Suppressor macrophage treated with lipopolysaccharide for 1 hour (primary cell): ENCODE results near the gene TMLHE.
"Not testable (repeated sequence)": the region's sequence is repeated elsewhere in the genome, so short reads cannot be mapped to it uniquely, and the experiment has no call there.

Experiments used
- DNase-seq, 3 donors: peaks; one replicate each; pipeline ENCODE4 v3.0.0-alpha.2; 2020 to 2022

Gene TMLHE, protein sequence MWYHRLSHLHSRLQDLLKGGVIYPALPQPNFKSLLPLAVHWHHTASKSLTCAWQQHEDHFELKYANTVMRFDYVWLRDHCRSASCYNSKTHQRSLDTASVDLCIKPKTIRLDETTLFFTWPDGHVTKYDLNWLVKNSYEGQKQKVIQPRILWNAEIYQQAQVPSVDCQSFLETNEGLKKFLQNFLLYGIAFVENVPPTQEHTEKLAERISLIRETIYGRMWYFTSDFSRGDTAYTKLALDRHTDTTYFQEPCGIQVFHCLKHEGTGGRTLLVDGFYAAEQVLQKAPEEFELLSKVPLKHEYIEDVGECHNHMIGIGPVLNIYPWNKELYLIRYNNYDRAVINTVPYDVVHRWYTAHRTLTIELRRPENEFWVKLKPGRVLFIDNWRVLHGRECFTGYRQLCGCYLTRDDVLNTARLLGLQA

DNA sequence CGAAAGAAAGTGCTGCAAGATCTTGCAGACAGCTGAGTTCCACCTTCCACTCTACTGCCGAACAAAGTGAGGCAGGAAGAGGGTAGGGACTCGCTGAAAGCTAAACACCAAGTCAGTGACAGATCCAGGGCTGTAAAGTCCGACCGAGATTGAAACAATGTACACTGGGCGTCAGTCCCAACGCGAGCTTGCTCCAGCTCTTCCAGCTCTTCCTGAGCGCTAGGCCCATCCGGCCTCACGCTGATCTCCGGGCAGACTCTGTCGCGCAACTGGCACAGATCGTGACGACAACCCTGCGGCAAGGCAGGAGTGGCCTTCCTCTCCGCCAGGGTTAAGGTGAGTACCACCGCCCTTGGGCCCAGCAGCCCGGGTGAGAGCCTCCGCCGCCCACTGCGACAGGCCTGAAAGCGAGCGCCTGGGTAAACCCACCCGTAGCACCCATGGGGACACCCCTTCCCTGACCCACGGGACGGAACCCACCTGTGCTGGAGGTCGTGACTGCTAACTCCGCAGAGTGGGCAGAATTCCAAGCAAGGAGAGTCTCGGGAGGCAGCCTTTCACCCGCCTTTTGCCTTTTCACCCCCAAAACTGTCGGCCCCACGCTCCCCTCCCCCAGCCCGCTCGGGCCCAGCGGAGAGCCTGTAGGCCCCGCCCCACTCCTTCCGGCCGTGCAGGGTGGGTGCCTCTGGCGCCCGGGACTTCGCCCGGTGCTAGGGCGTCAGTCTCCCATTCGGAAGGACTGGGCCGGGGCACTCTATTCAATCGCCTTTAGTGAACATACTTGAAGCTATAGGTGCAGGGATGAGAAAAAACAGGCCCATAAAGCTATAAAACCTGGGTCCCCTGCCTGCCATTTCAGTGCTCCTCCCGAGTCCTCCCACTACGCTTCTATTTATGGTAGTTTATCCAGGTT is at the start of gene TMLHE, which contains the start of gene SPRY3:
Gene TMLHE (minus strand): TSS at position 641 of the 913 bp plus-strand sequence. CDS start 67,676 bp downstream, outside the sequence.
Gene SPRY3 (plus strand): TSS at position 275 of the 913 bp plus-strand sequence.
- DNase-seq = peak; percentile 47 to 75 (median 53)

DNA sequence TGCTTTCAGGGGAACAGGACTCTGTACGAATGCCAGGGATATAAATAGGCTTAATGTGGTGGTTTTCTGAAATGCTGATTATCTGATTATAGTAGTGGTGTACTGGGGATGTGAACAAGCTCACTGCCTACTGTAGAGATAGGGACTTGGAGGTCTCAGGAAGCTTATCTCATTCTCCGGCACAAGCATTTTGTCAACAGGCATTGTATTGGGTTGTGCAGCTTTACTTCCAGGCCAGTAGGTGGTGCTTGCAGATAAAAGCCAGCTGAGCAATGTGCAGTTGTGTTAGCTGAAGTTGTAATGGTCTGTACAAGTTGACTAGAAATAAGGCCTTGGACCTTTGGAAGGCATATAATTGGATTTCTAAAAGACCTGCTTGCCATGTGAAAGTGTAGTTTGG is 49.5 kb upstream of the TMLHE start:
- DNase-seq = peak in 1 of 3 donors; percentile 1

DNA sequence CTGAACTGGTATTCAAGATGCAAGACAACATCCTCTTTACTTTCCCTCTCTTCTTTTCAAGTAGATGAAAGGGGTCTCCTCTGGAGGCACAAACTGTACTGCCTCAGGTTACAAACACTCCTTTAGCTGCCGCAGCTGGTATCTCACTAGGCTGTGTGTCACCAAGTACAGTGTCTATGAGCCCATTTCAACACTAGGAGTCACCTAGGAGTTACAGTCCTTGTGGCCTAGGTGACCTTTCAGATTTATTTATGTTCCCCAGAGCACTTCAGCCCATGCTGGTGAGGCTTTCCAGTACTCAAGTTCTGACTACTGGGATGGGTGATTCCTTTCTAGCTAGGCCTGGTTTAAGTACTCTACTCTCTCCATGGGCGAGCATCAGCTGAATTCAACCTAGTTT is 32.4 kb upstream of the TMLHE start:
- no peak for DNase-seq

DNA sequence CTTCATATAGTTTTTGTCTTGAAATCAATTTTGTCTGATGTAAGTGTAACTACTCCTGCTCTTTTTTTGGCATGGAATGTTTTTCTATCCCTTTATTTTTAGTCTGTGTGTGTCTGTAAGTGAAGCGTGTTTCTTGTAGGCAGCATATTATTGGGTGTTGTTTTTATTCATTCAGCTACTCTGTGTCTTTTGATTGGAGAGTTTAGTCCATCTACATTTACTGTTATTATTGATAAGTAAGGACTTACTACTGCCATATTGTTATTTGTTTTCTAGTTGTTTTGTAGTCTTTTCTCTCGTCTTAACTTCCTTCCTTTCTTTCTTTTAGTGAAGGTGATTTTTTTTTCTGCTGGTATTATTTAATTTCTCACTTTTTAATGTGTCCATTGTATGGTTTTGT is 30.5 kb upstream of the TMLHE start:
- DNase-seq = no peak

DNA sequence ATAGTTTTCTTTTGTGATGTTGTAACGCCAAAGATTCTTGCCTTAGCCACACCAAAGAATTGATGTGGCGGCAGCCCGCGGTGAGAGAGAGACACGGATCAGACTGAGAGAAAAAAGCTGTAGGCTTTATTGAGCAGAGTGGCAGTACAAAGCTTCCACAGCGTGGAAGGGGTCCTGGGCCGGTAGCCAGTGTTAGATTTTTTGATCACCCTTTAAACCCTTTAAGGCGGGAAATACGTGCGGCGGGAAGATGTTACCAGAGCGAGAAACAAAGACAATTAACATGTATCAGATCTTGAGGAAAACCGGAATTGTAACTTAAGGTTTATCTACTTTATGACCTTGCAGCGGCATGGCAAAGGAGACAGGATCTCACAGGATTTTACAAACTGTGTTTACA is 28.6 kb upstream of the TMLHE start:
- not testable (repeated sequence) for DNase-seq

DNA sequence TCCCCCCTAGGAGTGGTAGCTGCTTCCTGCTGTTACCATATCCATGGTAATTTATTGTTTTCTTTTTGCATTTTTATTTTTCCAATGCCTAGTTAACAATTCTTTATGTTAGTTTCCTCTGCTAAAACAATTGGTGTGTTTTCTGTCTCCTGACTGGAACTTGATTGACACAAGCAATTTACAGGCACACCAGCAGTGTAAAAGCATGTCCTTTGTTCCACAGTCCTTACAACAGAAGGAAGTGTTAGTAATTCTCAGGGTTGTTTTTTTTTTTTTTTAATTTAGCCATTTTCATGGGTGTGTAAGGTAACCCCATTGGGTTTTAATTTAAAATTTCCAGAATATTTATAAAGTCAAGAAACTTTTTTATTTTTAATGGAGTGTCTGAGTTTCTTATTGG is 25.0 kb upstream of the TMLHE start:
- DNase-seq = no peak

DNA sequence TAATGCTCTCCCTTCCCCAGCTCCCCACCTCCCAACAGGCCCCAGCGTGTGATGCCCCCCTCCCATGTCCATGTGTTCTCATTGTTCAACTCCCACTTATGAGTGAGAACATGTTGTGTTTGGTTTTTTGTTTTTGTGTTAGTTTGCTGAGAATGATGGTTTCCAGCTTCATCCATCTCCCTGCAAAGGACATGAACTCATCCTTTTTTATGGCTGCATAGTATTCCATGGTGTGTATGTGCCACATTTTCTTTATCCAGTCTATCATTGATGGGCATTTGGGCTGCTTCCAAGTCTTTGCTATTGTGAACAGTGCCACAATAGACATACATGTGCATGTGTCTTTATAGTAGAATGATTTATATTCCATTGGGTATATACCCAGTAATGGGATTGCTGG is 22.3 kb upstream of the TMLHE start:
- not testable (repeated sequence) for DNase-seq

DNA sequence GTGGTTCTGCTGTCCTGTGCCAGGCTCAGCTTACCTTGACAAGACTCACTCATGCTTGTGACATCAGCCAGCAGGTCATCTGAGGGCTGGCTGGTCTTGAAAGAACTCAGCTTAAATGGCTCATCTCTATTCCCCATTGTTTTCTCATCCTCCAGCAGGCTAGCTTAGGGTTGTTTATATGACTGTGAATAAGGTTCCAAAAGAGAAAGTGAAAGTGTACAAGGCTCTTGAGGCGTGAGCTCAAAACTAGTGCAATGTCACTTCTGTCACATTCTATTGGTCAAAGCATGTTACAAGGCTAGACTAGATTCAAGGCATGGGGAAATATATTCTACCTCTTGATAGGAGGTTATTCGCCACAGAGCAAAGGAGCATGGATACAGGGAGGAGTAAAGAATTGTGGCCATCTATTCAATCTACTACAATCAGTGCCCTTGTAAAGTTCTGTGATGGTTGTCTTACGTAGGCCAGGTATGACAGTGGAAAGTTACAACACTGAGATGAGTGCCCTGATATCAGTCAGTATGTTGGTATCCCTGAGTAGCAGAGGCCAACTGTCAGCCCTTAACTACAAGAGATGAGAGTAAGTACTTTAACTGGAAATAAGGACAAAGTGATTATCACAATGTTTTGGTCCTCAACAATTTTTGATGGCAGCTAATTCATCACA is 19.8 kb upstream of the TMLHE start:
- DNase-seq = peak; percentile 20 to 42 (median 24)

DNA sequence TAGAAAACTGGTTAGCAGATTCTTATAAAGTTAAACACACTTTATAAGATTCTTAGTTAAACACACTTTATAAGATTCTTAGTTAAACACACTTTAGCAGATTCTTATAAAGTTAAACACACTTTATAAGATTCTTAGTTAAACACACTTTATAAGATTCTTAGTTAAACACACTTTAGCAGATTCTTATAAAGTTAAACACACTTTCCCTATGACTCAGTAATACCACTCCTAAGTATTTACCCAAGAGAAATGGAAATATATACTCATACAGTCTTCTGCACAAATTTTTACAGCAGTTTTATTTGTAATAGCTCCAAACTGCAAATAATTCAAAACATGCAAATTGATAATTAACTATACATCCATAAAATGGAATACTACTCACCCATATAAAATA is 7.4 kb upstream of the TMLHE start:
- not testable (repeated sequence) for DNase-seq

DNA sequence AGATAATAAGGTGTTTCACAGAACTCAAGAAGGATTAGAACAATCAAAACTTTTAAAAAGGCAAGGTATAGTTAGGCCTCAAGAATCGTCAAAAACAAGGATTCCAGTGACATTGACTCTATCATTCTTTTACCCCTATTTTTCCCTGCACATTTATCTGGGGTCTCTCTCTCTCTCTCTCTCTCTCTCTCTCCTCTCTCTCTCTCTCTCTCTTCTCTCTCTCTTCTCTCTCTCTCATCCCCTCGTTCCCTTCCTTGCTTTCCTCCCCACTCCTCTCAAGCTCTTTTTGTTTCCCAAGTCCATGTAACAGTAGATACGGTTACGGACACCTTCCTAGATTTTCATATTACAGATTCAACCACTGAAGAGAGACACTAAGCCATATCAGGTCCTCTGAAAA is 3.2 kb upstream of the TMLHE start:
- no peak for DNase-seq

DNA sequence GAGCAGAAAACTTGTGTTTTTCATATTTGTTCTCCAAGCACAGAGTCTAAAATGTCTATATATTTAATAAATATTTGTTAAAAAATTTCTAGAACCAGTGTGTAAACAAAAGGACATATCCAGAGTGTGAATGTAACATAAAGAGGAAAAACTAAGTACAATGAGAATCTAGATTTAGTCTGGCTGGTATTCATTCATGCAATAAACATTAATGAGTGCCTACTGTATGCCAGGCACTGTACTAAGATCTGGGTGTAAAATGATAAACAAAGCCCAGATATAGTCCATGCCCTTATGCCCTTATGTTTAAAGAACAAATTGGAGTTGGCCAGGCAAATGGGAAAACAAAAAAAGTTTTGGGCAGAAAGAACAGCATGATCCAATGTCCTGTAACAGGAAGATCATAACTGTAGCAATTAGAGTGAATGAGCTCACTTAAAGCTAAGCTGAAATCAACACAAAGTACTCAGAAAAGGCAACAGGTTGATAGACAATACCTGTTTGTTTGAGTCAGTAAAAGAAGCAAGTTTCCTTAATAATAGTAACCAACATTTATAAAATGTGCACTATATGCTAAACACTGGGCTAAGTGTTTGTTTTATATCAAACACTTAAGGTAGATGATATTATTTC is 1.3 kb upstream of the TMLHE start:
- no peak for DNase-seq

DNA sequence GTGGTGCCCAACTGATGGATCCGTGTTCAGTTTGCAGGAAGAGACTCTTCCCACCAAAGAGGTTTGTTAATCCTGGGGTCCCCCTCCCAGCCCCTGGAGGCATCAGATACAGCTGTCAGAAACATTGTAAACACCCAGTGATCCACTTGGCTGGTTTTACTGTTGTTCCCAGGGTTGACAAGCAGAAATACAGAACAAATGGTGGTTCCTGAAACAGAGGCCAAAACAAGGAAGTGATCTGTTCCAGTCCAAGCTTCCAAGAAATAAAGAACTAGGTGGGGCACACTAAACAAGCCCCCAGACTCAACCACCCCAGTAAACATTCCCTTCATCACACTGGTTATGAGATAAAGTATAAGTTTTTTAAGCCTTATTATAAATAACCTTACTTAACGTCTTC is 1.4 kb downstream of the TMLHE start:
- peak; percentile 7 to 21 (median 15) for DNase-seq

DNA sequence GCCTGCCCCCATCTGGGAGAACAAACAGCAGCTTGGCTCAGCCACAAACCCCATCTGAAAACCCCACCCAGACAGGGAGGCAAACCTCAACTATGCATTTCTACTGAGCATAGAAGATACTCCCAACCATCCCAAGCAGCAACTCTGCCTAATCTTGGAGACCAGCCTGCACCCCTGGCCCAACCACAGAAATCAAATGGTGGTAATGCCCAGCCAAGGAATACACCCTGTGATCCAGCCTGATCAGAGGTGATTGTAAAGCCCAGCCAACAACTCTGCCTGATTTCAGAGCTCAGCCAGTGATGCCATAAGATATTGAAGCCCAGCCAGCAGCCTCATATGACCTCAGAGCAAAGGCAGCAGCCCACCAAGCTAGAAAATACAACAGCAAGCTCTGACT is 19.8 kb downstream of the TMLHE start:
- no peak for DNase-seq

DNA sequence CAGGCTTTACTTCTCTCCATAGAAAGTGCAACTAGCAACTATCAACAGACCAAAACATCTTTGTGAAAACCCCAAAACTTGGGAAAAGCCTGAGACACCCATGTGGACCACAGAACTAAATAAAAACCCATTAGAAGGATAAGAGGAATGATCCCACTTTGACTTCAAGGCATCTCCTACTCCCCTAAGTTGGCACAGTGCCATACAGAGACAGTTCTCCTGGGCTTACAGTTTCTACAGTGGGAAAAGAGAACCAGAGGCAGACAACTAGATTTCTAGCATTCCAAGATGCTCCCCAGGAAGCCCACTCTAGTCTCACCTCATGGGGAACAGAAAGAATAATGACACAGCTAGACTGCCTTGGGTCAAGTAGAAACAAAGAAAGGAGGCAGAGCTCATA is 20.4 kb downstream of the TMLHE start:
- no peak for DNase-seq

DNA sequence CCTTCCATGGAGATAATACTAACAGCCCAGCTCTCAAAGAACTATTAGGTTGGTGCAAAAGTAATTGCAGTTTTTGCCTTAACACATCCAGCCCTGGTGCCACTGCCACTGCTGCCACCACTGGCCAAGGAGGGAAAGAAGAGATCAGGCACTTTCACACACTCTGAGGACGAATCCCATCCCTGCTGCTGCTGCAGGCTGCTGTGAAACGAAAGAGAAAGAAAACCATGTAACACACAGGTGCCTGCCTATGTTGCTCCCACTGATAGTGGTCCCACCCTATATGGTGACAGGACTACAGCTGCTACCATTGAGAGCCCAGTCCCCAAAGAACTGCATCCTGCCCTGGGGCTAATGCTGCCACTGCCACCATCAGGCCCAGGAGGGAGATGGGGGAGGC is 35.1 kb downstream of the TMLHE start:
- no peak for DNase-seq

DNA sequence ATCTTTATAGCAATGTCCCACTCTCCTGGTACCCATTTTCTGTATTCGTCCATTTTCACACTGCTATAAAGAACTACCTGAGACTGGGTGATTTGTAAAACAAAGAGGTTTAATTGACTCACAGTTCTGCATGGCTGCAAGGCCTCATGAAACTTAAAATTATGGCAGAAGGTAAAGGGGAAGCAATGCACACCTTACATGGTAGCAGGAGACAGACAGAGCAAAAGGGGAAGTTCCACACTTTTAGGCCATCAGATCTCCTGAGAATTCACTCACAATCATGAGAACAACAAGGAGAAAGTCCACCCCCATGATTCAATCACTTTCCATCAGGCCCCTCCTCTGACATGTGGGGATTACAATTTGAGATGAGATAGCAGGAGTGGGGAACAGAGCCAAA is 49.7 kb downstream of the TMLHE start:
- DNase-seq = no peak

DNA sequence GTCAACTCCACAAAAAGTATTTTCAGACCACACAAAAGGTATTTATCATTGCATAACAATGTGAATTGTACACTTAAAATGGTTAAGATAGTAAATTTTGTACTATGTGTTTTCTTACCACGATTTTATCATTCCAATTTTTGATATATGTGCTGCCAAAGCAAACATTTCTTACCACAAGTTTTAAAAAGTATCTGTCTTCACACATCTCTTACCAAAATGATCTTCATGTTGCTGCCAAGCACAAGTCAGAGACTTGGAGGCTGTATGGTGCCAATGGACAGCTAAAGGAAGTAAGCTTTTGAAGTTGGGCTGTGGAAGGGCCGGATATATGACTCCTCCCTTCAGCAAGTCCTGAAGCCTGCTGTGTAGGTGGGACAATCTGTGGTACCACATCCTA is 67.9 kb downstream of the TMLHE start:
- DNase-seq = no peak

DNA sequence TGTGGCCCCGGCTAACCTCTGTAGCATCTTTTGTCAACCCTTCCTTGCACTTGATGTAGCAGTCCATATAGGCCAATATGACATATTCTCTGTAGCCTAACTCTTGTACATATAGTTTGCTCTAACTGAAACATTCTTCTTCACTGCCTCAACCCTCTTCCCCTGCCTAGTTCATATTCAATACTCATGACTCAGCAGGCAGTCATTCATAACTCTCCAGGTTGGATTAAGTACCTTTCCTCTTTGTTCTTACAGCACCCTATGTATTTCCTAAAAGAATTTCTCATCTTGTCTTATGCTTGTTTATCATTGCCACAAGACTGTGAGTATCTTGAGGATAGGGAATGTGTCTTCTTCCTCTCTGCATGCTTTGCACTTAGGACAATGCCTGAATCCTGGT is 76.9 kb downstream of the TMLHE start:
- DNase-seq = no peak

DNA sequence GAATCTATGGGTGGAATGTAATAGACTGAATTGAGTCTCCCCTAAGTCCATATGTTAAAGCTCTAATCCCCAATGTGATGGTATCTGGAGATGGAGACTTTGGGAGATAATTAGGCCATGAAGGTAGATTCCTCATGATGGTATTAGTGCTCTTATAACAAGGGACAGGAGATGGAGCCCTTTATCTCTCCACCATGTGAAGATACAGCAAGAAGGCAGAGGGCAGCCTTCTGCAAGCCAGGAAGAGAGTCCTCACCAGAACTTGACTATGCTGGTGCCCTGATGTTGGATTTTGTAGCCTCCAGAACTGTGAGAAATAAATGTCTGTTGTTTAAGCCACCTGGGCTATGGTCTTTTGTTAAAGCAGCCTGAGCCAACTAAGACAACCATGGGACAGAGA is 78.0 kb downstream of the TMLHE start:
- DNase-seq = no peak

DNA sequence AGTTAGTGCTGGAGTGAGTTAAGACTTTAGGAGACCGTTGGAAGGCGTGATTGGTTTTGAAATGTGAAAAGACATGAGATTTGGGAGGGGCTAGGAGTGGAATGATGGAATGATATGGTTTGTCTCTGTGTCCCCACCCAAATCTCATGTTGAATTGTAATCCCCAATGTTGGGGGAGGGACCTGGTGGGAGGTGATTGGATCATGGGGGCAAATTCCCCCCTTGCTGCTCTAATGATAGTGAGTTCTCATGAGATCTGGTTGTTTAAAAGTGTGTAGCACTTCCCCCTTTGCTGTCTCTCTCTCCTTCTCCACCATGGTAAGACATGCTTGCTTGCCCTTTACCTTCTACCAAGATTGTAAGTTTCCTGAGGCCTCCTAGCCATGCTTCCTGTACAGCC is 85.7 kb downstream of the TMLHE start:
- DNase-seq = not testable (repeated sequence)

DNA sequence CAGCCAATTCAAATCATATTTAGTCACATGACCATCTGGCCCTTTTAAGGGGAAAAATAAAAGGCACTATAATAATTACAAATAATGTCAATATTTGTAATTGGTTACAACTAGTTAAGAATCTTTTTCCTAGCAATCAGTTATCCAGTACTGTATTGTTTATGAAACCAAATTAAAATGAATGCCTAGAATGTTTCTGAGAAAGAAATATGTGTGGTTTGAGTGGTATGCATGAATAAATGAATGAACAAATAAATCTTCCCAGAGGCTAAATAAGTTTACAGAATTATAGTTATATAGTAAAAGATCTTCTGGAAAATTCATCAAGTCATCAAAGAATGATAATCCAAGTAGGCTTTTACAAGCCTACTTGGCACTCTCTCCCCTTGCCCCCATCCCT is 98.5 kb downstream of the TMLHE start:
- DNase-seq = no peak

DNA sequence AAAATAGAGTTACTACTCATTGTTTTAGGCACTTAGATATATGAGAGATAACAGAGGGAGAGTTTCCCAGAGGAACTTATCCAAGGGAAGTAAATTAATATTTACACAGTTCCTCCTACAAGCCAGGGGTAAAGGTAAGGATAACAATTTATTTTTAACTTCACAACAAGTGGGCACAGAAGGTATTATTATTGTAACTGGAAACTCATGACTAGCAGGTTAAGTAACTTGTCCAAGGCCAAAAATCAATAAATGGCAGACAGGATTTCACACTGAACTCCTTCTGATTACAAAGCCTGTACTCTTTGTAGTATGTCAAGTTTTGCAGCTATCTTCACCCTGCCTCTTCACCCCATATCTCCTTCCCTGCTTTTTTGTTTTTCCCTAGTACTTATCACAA is 107.5 kb downstream of the TMLHE start:
- DNase-seq = no peak

DNA sequence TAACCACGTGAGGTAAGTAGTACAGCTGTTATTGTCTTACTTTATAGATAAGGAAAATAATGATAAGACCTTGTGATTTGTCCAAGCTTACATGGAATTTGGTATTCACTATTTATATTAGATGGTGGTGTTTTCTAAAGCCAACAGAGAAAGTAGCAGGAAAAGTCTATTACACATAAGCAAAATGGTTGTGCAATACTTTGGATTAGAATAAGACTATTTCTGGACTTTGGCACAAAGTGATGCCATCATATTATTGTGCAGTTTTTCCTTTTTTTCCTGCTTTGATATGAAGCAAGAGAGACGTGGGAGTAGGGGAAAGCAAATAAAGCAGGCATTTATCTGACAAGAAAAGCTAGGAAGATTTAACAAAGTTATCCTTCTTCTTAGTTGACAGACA is 117.6 kb downstream of the TMLHE start:
- DNase-seq = not testable (repeated sequence)
